GM23248 (cell line): ENCODE data around the gene BRD7. TPM values are rescaled to one million over a fixed set of nuclear protein-coding genes. Genes with fewer than 3 reads are reported as not detected.

ENCODE experiments used
- DNase-seq: peaks from one replicate; pipeline ENCODE4 v3.0.0-alpha.2; 2015
- H2AFZ ChIP-seq: fragments of 200-600 bp; sonication (generic); 2 replicates; pipeline ENCODE4 v1.6.1; 2016; ENCODE audit warnings: antibody characterized with exemption
- H3F3A ChIP-seq: fragments of 200-600 bp; sonication (generic); 2 replicates; pipeline ENCODE4 v1.6.1; 2016; ENCODE audit warnings: mild to moderate bottlenecking, antibody characterized with exemption, mixed run types; ENCODE audit not compliant: insufficient read depth
- H3K27ac ChIP-seq: fragments of 200-600 bp; sonication (generic); 2 replicates; pipeline ENCODE4 v1.5.1; 2016; ENCODE audit warnings: mild to moderate bottlenecking
- H3K27me3 ChIP-seq: fragments of 200-600 bp; sonication (generic); replicated peaks from 2 replicates; pipeline ENCODE4 v1.6.1; 2016; ENCODE audit warnings: mild to moderate bottlenecking; ENCODE audit not compliant: insufficient read depth
- H3K36me3 ChIP-seq: fragments of 200-600 bp; sonication (generic); 2 replicates; pipeline ENCODE4 v1.6.1; 2016; ENCODE audit warnings: low read depth, mild to moderate bottlenecking
- H3K4me1 ChIP-seq: fragments of 200-600 bp; sonication (generic); 2 replicates; pipeline ENCODE4 v1.6.1; 2016; ENCODE audit warnings: mild to moderate bottlenecking; ENCODE audit not compliant: insufficient read depth
- H3K4me2 ChIP-seq: fragments of 200-600 bp; sonication (generic); one replicate; pipeline ENCODE4 v1.6.1; 2016; ENCODE audit warnings: mild to moderate bottlenecking; ENCODE audit not compliant: unreplicated experiment
- H3K4me3 ChIP-seq: fragments of 200-600 bp; sonication (generic); 2 replicates; pipeline ENCODE4 v1.5.1; 2016; ENCODE audit warnings: mild to moderate bottlenecking
- H3K79me2 ChIP-seq: fragments of 200-600 bp; sonication (generic); 2 replicates; pipeline ENCODE4 v1.6.1; 2016; ENCODE audit warnings: mild to moderate bottlenecking; ENCODE audit not compliant: insufficient read depth
- H3K9ac ChIP-seq: fragments of 200-600 bp; sonication (generic); 2 replicates; pipeline ENCODE4 v1.6.1; 2016; ENCODE audit warnings: mild to moderate bottlenecking
- H3K9me2 ChIP-seq: fragments of 200-600 bp; sonication (generic); 2 replicates; pipeline ENCODE4 v1.6.1; 2016; ENCODE audit warnings: mixed run types, mild to moderate bottlenecking, moderate library complexity; ENCODE audit not compliant: insufficient read depth
- H3K9me3 ChIP-seq: fragments of 200-600 bp; sonication (generic); one replicate; pipeline ENCODE4 v1.6.1; 2017; ENCODE audit warnings: low read depth
- H4K20me1 ChIP-seq: fragments of 200-600 bp; sonication (generic); 2 replicates; pipeline ENCODE4 v1.6.0; 2016; ENCODE audit not compliant: insufficient read depth
- EZH2 ChIP-seq: fragments of 200-600 bp; sonication (generic); IDR thresholded peaks from 2 replicates; pipeline ENCODE4 v1.6.1; 2018; ENCODE audit warnings: antibody characterized with exemption, mild to moderate bottlenecking; ENCODE audit not compliant: insufficient read depth, poor library complexity, severe bottlenecking
- EZH2phosphoT487 ChIP-seq: fragments of 200-600 bp; sonication (generic); IDR thresholded peaks from 2 replicates; pipeline ENCODE4 v1.6.1; 2018; ENCODE audit warnings: antibody characterized with exemption, moderate library complexity, mild to moderate bottlenecking, low read depth; ENCODE audit not compliant: insufficient read depth
- WGBS, 2 experiments: methylation state at CpG; one replicate each; pipeline ENCODE4 v1.1.6; 2015 to 2017; ENCODE audit warnings: low lambda C conversion rate in 2 of 2, low coverage in 1 of 2; ENCODE audit errors: missing lambda C conversion rate in 2 of 2; 5-methylcytosine and 5-hydroxymethylcytosine counted together
- in situ Hi-C: fragments of 300-500 bp; cut with MboI; formaldehyde crosslinking; loops from 2 replicates; pipeline ENCODE4 v1.15.0; 2020
- polyA plus RNA-seq: library from polyadenylated mRNA; unstranded; fragments of >200 nt; fragmentation: Nextera tagmentation; extraction: Ambion mirVana; gene quantifications from 2 replicates; pipeline ENCODE4 v1.2.1, GENCODE V29; 2016
- total RNA-seq: library from RNA; depleted of rRNA; stranded (reverse); fragments of >200 nt; shearing (Covaris generic); gene quantifications from 2 replicates; pipeline ENCODE4 v1.2.3, GENCODE V29; 2014

The BRD7 gene
- total and polyA plus RNA-seq, 2 experiments from 2014 or later: 20.3 to 35.8 TPM

DNA sequence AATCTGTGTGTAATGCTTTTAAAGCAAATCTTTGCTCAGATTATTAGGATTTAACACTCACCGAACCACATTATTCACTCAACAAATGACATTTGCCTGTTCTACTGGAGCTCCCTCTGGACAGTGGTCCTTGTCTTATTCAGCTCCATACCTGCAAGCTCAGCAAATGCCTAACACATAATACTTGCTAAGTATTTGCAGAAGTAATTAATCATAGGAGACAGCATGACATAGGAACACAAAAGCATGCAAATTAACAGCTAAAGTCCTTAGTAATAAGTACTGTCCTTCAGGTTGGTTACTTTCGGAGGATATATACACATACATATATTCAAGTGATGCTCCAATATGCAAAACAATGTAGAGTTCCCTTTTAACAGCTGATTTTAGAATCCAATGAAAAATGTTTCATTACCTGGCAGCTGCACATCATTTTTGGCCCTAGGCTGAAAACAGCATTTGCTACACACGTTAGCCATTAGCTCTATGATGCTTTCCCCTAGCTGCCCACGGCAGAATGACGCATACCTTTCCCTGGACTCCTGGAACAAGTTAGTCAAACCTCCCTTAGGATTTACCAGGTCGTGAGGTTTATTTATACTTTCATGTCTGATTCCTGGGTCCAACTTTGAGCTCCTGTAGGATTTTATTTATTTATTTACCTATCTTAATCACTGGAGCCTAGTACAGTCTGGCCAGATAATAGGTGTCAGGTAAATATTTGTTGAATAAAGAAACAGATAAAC is 8.6 kb downstream of the BRD7 start:
- 0 out of 2 replicates have a peak, but pooled peaks cover 4% of the 10 kb centered on the region for H4K20me1 ChIP-seq
- H3K9ac ChIP-seq: peak overlapping the region; percentile 25; the same call in 1 of the 2 replicates
- peaks cover 29% of the 10 kb centered on the region for H3K36me3 ChIP-seq
- DNase-seq: peak; percentile 63
- TF ChIP-seq EZH2phosphoT487 (no peak), EZH2 (no peak)
- H3K4me1 ChIP-seq: no peaks in the 10 kb centered on the region
- no peaks in the 10 kb centered on the region for H3K27me3 ChIP-seq
- 0 out of 2 replicates have a peak, but pooled peaks cover 7% of the 10 kb centered on the region for H3F3A ChIP-seq
- H3K27ac ChIP-seq: peak overlapping the region; percentile 43
- in situ Hi-C loops: no loop called here
- 60 to 65% methylated on average over 6 of the region's 6 CpGs for WGBS, 2 experiments
- no peaks in the 10 kb centered on the region for H3K9me3 ChIP-seq
- no peaks in the 10 kb centered on the region for H3K9me2 ChIP-seq
- no peak overlapping the region for H2AFZ ChIP-seq
- H3K4me2 ChIP-seq: no peak overlapping the region
- H3K4me3 ChIP-seq: no peak overlapping the region
- H3K79me2 ChIP-seq: peaks cover 97% of the 10 kb centered on the region

DNA sequence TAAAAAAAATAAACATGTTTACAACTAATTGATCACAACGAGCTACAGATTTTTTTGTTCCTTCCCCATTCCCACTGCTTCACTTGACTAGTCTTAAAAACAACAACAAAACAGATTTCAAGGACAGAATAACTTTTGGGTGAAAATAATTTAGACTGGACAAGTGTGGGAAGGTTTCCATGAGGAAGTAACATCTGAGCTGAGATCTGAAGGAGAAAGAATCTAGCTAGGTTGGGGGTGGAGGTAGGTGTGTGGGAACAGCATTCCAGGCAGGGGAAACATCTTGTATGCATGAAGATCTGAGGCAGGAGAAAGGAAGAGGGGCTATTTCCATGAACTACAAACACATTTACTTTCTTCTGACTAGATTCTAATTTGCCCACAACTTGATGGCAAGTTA is 9.2 kb downstream of the BRD7 start:
- no peak for TF ChIP-seq EZH2
- no peak for TF ChIP-seq EZH2phosphoT487
- Histone ChIP-seq H3K4me2 (no peak overlapping the region), H3K36me3 (peaks cover 27% of the 10 kb centered on the region), H2AFZ (no peak overlapping the region), H3K9me2 (no peaks in the 10 kb centered on the region), H4K20me1 (no peaks in the 10 kb centered on the region), H3K4me1 (no peaks in the 10 kb centered on the region), H3K27ac (no peak overlapping the region), H3K4me3 (no peak overlapping the region), H3F3A (0 out of 2 replicates have a peak, but pooled peaks cover 7% of the 10 kb centered on the region), H3K27me3 (no peaks in the 10 kb centered on the region), H3K9me3 (no peaks in the 10 kb centered on the region), H3K79me2 (peaks cover 95% of the 10 kb centered on the region), H3K9ac (no peak overlapping the region; the same call in 1 of the 2 replicates)
- 4 to 9% methylated on average over 1 of the region's 1 CpG for WGBS, 2 experiments
- no peak for DNase-seq
- in situ Hi-C loops: loop anchor here (10.0 kb wide), 2 partner anchors 145 to 335 kb away; partner anchors contain the start of gene CNEP1R1

DNA sequence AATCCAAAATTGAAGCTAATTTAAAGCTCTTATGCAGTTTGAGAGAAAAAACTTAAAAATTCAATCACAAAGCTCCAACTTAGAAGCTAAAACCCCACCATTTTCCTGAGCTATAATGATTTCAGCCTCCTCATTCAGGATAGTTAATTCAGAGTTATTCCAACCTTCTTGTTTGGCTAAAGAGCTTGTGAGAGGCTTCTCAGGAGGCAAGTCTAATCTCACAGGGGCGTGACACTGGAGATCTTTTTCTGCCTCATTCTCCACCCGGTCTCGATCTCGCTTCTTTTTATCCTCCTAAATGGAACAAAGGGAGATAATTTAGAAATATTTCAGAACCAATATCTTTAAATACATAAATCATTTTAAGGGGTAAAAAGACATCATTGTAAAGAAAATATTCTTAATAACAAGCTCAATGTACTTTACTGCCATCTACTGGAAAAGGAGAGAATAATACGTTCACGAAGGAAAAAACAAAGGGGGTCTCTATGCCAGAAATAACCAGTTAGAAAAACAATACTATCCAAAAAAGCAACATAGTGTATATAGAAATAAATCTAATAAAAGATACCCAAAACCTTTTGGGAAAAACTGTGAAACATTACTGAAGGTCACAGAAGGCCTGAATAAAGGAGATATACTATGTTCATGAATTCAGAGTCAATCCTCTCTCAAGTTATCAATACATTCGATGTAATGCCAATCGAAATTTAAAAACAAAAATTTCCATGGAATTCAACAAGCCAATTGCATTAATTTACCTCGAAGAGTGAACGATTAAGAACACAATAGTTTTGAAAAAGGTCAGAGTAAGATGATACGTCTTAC is 13.9 kb downstream of the BRD7 start:
- 48% methylated on average over 11 of the region's 11 CpGs for WGBS, 2 experiments
- Histone ChIP-seq H3K4me2 (no peak overlapping the region), H3F3A (no peaks in the 10 kb centered on the region; the same call in none of the 2 replicates), H4K20me1 (no peaks in the 10 kb centered on the region), H2AFZ (no peak overlapping the region), H3K4me3 (no peak overlapping the region), H3K4me1 (no peaks in the 10 kb centered on the region), H3K9me3 (no peaks in the 10 kb centered on the region), H3K27ac (no peak overlapping the region), H3K9ac (0 out of 2 replicates have a peak overlapping the region, but pooled peaks have one; percentile 2), H3K9me2 (no peaks in the 10 kb centered on the region), H3K27me3 (no peaks in the 10 kb centered on the region), H3K36me3 (peaks cover 42% of the 10 kb centered on the region), H3K79me2 (peaks cover 57% of the 10 kb centered on the region)
- in situ Hi-C loops: loop anchor here (10.0 kb wide), 2 partner anchors 140 to 330 kb away; partner anchors contain the start of gene CNEP1R1
- TF ChIP-seq EZH2phosphoT487 (no peak), EZH2 (no peak)
- DNase-seq: peak; percentile 54

DNA sequence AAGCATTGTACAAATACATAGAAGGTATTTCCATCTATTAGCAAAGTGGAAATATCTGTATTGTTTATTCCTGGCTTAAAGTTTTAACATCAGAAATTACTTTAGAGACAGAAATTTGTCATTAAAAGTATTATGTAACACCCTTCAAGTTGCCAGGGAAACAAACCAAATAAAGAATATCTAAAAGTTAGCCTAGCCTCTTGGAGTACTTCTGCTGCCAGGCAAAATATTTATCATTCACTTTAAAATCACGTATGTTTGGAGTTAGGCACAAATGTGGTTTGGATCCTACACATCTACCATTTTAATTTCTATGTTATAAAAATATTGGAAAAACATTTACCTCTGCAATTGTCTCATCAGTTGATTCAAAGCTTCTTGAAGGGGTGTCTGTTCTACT is 14.7 kb downstream of the BRD7 start:
- Histone ChIP-seq H3K4me3 (no peak overlapping the region), H3K9me2 (no peaks in the 10 kb centered on the region), H3K4me2 (no peak overlapping the region), H3K36me3 (peaks cover 48% of the 10 kb centered on the region), H3K9ac (0 out of 2 replicates have a peak overlapping the region, but pooled peaks have one; percentile 2), H3F3A (no peaks in the 10 kb centered on the region; the same call in none of the 2 replicates), H3K27ac (no peak overlapping the region), H3K79me2 (peaks cover 49% of the 10 kb centered on the region), H2AFZ (no peak overlapping the region), H3K27me3 (no peaks in the 10 kb centered on the region), H3K4me1 (no peaks in the 10 kb centered on the region), H3K9me3 (no peaks in the 10 kb centered on the region), H4K20me1 (no peaks in the 10 kb centered on the region)
- WGBS, 2 experiments: 60 to 65% methylated on average over 1 of the region's 1 CpG
- peak; percentile 27 for DNase-seq
- in situ Hi-C loops: loop anchor here (10.0 kb wide), 2 partner anchors 139 to 329 kb away; partner anchors contain the start of gene CNEP1R1
- TF ChIP-seq EZH2phosphoT487 (no peak), EZH2 (no peak)
